CD14-positive monocyte (primary cell): Measurements from ENCODE around the gene CLIC3. TPM values are rescaled to one million over a fixed set of nuclear protein-coding genes. Genes with fewer than 3 reads are reported as not detected.

Experiments used
- DNase-seq, 3 donors: peaks; one replicate each; pipeline ENCODE4 v3.0.0-alpha.2; 2011 to 2022
- H2AFZ ChIP-seq: 2 replicates; pipeline ENCODE4 v1.6.0; 2012; ENCODE audit warnings: mild to moderate bottlenecking, low read depth, low read length, inconsistent platforms; ENCODE audit not compliant: insufficient read depth, poor library complexity, severe bottlenecking
- H3K27ac ChIP-seq, 2 donors: 1 replicate in 1 of 2; 2 replicates in 1 of 2; pipeline ENCODE4 v1.5.1; 2012 to 2013; ENCODE audit warnings: low read length in 2 of 2, control low read depth in 1 of 2, inconsistent platforms in 1 of 2, low read depth in 1 of 2, mild to moderate bottlenecking in 1 of 2
- H3K27me3 ChIP-seq, 2 donors: one replicate each; pipeline versions ENCODE4 v1.6.0 to v1.6.1; 2011 to 2013; ENCODE audit warnings: low read length in 2 of 2; ENCODE audit not compliant: control insufficient read depth in 2 of 2, insufficient read depth in 2 of 2
- H3K36me3 ChIP-seq, 2 donors: replicated peaks in 1 of 2; 1 replicate in 1 of 2; 2 replicates in 1 of 2; pipeline versions ENCODE4 v1.5.1 to v1.6.1; 2012 to 2013; ENCODE audit warnings: low read length in 2 of 2, control low read depth in 1 of 2, inconsistent platforms in 1 of 2, mild to moderate bottlenecking in 1 of 2; ENCODE audit not compliant: insufficient read depth in 2 of 2, control insufficient read depth in 1 of 2
- H3K4me1 ChIP-seq, 2 donors: 1 replicate in 1 of 2; 2 replicates in 1 of 2; pipeline versions ENCODE4 v1.5.1 to v1.6.1; 2012 to 2013; ENCODE audit warnings: low read length in 2 of 2, control low read depth in 1 of 2, inconsistent platforms in 1 of 2, mild to moderate bottlenecking in 1 of 2, moderate library complexity in 1 of 2; ENCODE audit not compliant: insufficient read depth in 2 of 2, control insufficient read depth in 1 of 2
- H3K4me2 ChIP-seq: replicated peaks from 2 replicates; pipeline ENCODE3; 2012; ENCODE audit warnings: low read length, moderate library complexity, mild to moderate bottlenecking; ENCODE audit not compliant: poor library complexity, severe bottlenecking; ENCODE audit errors: extremely low read depth
- H3K4me3 ChIP-seq, 3 experiments: fragments of 200-600 bp in 1 of 3; sonication (generic) in 1 of 3; replicated peaks in 1 of 3; 1 replicate in 2 of 3; 2 replicates in 1 of 3; pipeline ENCODE4 v1.5.1; 2011 to 2013; ENCODE audit warnings: low read length in 3 of 3, mild to moderate bottlenecking in 3 of 3, control low read depth in 2 of 3, low read depth in 2 of 3, inconsistent platforms in 1 of 3, moderate library complexity in 1 of 3
- H3K79me2 ChIP-seq: 2 replicates; pipeline ENCODE4 v1.6.0; 2012; ENCODE audit warnings: mild to moderate bottlenecking, control low read depth, inconsistent platforms, low read length, moderate library complexity; ENCODE audit not compliant: insufficient read depth
- H3K9ac ChIP-seq: 2 replicates; pipeline ENCODE4 v1.6.0; 2017; ENCODE audit warnings: low read length, mild to moderate bottlenecking; ENCODE audit not compliant: insufficient read depth, poor library complexity, severe bottlenecking
- H3K9me3 ChIP-seq, 2 donors: replicated peaks in 1 of 2; 1 replicate in 1 of 2; 2 replicates in 1 of 2; pipeline versions ENCODE4 v1.5.1 to v1.6.1; 2012 to 2013; ENCODE audit warnings: low read length in 2 of 2, control low read depth in 1 of 2; ENCODE audit not compliant: control insufficient read depth in 1 of 2, insufficient read depth in 1 of 2
- H4K20me1 ChIP-seq: 2 replicates; pipeline ENCODE4 v1.6.0; 2012; ENCODE audit warnings: mild to moderate bottlenecking, low read length, control low read depth, moderate library complexity; ENCODE audit not compliant: insufficient read depth
- H3K27ac Mint-ChIP-seq, 7 donors: one replicate each; pipeline ENCODE4 v1.8.0; 2020; ENCODE audit warnings: mild to moderate bottlenecking in 7 of 7, mixed read lengths in 7 of 7, moderate library complexity in 6 of 7, inconsistent platforms in 2 of 7
- H3K27me3 Mint-ChIP-seq, 3 donors: one replicate each; pipeline ENCODE4 v1.8.0; 2021 to 2022; ENCODE audit warnings: low read depth in 3 of 3, mild to moderate bottlenecking in 3 of 3, mixed read lengths in 3 of 3, moderate library complexity in 3 of 3, inconsistent platforms in 1 of 3
- H3K36me3 Mint-ChIP-seq, 2 donors: one replicate each; pipeline ENCODE4 v1.8.0; 2020; ENCODE audit warnings: mixed read lengths in 2 of 2, inconsistent platforms in 1 of 2, mild to moderate bottlenecking in 1 of 2
- H3K4me1 Mint-ChIP-seq: one replicate; pipeline ENCODE4 v1.8.0; 2020; ENCODE audit warnings: mild to moderate bottlenecking, mixed read lengths
- H3K4me3 Mint-ChIP-seq, 2 donors: one replicate each; pipeline ENCODE4 v1.8.0; 2020; ENCODE audit warnings: mild to moderate bottlenecking in 2 of 2, mixed read lengths in 2 of 2, moderate library complexity in 1 of 2
- H3K9me3 Mint-ChIP-seq, 7 donors: one replicate each; pipeline ENCODE4 v1.8.0; 2020 to 2022; ENCODE audit warnings: mixed read lengths in 7 of 7, mild to moderate bottlenecking in 6 of 7, moderate library complexity in 6 of 7, inconsistent platforms in 2 of 7
- WGBS: methylation state at CpG from one replicate; pipeline ENCODE4 v1.1.5; 2013; ENCODE audit warnings: missing lambda C conversion rate; ENCODE audit not compliant: insufficient coverage; 5-methylcytosine and 5-hydroxymethylcytosine counted together
- intact Hi-C, 2 donors: fragments of 100-400 bp; cut with micrococcal nuclease; formaldehyde crosslinking; loops; one replicate each; pipeline versions ENCODE4 v1.15.0 to v1.15.1; 2023
- polyA plus RNA-seq, 3 donors: library from polyadenylated mRNA; depleted of rRNA in 1 of 3; unstranded in 2 of 3; stranded (reverse) in 1 of 3; fragments of 300-500 nt in 2 of 3; fragments of >200 nt in 1 of 3; fragmentation: Illumina TruSeq in 2 of 3; gene quantifications; 1 replicate in 2 of 3; 2 replicates in 1 of 3; pipeline ENCODE4 v1.2.3, GENCODE V29; 2012 to 2021
- TF ChIP-seq, protein P1 (sequence below): fragments of 200-600 bp; IDR thresholded peaks from one replicate; pipeline ENCODE4 v1.8.0; 2022; ENCODE audit warnings: antibody characterized with exemption, mild to moderate bottlenecking

CLIC3 gene
- polyA plus RNA-seq, 3 donors, result 0.29 to 0.51 TPM; not detected in 1

DNA sequence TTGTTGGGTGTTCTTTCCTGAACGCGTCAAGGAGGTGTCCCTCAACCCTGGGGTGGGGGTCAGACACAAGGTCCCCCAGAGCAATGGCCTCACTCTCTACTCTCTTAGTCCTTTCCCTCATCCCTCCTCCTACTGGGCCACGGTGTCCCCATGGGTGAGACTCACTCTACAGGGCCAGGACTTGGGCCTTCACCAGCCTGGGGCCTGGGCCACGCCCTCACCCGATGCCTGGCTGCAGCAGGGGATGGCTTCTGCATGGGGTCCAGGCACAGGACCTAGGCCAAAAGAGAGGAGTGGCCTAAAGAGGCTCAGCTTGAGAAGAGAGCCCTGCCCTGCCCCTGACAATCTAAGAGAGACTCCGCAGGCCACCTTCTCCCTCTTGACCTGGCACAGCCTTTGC, 38.5 kb downstream of the CLIC3 start:
- H3K27ac Mint-ChIP-seq, result no peak overlapping the region
- TF ChIP-seq, protein P1, sequence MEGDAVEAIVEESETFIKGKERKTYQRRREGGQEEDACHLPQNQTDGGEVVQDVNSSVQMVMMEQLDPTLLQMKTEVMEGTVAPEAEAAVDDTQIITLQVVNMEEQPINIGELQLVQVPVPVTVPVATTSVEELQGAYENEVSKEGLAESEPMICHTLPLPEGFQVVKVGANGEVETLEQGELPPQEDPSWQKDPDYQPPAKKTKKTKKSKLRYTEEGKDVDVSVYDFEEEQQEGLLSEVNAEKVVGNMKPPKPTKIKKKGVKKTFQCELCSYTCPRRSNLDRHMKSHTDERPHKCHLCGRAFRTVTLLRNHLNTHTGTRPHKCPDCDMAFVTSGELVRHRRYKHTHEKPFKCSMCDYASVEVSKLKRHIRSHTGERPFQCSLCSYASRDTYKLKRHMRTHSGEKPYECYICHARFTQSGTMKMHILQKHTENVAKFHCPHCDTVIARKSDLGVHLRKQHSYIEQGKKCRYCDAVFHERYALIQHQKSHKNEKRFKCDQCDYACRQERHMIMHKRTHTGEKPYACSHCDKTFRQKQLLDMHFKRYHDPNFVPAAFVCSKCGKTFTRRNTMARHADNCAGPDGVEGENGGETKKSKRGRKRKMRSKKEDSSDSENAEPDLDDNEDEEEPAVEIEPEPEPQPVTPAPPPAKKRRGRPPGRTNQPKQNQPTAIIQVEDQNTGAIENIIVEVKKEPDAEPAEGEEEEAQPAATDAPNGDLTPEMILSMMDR, result no peak
- H3K36me3 Mint-ChIP-seq, result no peaks in the 10 kb centered on the region
- H3K4me3 ChIP-seq, result no peak overlapping the region
- no peaks in the 10 kb centered on the region for H3K36me3 ChIP-seq
- no peaks in the 10 kb centered on the region for H4K20me1 ChIP-seq
- no peaks in the 10 kb centered on the region for H3K9me3 ChIP-seq
- no peaks in the 10 kb centered on the region for H3K27me3 ChIP-seq
- no peaks in the 10 kb centered on the region for H3K4me1 ChIP-seq
- intact Hi-C loops, result no loop called here
- H3K9me3 Mint-ChIP-seq, result peaks cover 0 to 5% (median 3%) of the 10 kb centered on the region in 7 donors
- peaks cover 0 to 8% (median 2%) of the 10 kb centered on the region in 3 donors for H3K27me3 Mint-ChIP-seq
- WGBS, result 88% methylated on average over 4 of the region's 6 CpGs
- H3K4me1 Mint-ChIP-seq, result no peaks in the 10 kb centered on the region
- no peak overlapping the region for H3K4me3 Mint-ChIP-seq
- H3K4me2 ChIP-seq, result no peak overlapping the region
- H2AFZ ChIP-seq, result no peak overlapping the region
- H3K9ac ChIP-seq, result no peak overlapping the region
- H3K27ac ChIP-seq, result no peak overlapping the region
- no peaks in the 10 kb centered on the region for H3K79me2 ChIP-seq
- DNase-seq, result no peak

DNA sequence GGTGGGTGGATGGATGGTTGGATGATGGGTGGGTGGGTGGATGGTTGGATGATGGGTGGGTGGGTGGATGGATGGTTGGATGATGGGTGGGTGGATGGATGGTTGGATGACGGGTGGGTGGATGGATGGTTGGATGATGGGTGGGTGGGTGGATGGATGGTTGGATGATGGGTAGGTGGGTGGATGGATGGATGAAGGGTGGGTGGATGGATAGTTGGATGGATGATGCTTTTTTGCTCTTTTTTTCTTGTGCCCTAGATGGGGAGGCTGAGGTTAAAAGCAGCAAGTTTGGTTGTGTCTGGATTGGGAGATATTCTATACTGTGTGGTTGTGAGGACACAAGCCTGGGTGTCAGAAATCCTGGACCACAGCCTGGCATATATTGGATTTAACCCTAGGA, 38.9 kb downstream of the CLIC3 start:
- no peaks in the 10 kb centered on the region for H4K20me1 ChIP-seq
- intact Hi-C loops, result no loop called here
- H3K36me3 ChIP-seq, result no peaks in the 10 kb centered on the region
- Mint-ChIP-seq H3K36me3 (no peaks in the 10 kb centered on the region), H3K27ac (no peak overlapping the region), H3K4me1 (no peaks in the 10 kb centered on the region), H3K9me3 (peaks cover 0 to 5% (median 3%) of the 10 kb centered on the region in 7 donors), H3K27me3 (peaks cover 0 to 8% (median 2%) of the 10 kb centered on the region in 3 donors), H3K4me3 (no peak overlapping the region)
- H3K4me2 ChIP-seq, result no peak overlapping the region
- no peaks in the 10 kb centered on the region for H3K9me3 ChIP-seq
- TF ChIP-seq, protein P1, result no peak
- no peak overlapping the region for H3K27ac ChIP-seq
- H3K79me2 ChIP-seq, result no peaks in the 10 kb centered on the region
- DNase-seq, result no peak
- no peaks in the 10 kb centered on the region for H3K27me3 ChIP-seq
- 100% methylated on average over 1 of the region's 1 CpG for WGBS
- no peak overlapping the region for H3K4me3 ChIP-seq
- H2AFZ ChIP-seq, result no peak overlapping the region
- no peaks in the 10 kb centered on the region for H3K4me1 ChIP-seq
- H3K9ac ChIP-seq, result no peak overlapping the region
